ENCODE data around the gene GPC6.

- TF ChIP-seq ATF3 (IDR thresholded peaks at IDR 0.05), result no peak
- TF ChIP-seq SP1 (IDR thresholded peaks at IDR 0.05), result no peak
- no peak for TF ChIP-seq CTCF (IDR thresholded peaks at IDR 0.05; ENCODE audit: low read depth, low read length, missing input control)
- TF ChIP-seq YY1 (IDR thresholded peaks at IDR 0.05), result no peak
- TF ChIP-seq EGR1 (IDR thresholded peaks at IDR 0.05; ENCODE audit: low read depth in 2 of 2), result no peak
- no peak for TF ChIP-seq RXRA (IDR thresholded peaks at IDR 0.05)
- no peak for TF ChIP-seq JUND (IDR thresholded peaks at IDR 0.05)
- no peak for TF ChIP-seq REST (IDR thresholded peaks at IDR 0.05)
- TF ChIP-seq TAF1 (conservative IDR thresholded peaks at IDR 0.05), result no peak
- TF ChIP-seq RAD21 (IDR thresholded peaks at IDR 0.05), result no peak
Measured at GRCh38 chr13:93624311-93624777, 397.7 kb downstream of the GPC6 start.

Measured in liver (tissue), 3 donors.